C4-2B (cell line): ENCODE results near the gene OR13C9.

Experiments used
- H3K27ac ChIP-seq: fragments of 450-650 bp; 2 replicates; pipeline ENCODE4 v1.5.1; 2017
- CTCF ChIP-seq: fragments of 450-650 bp; conservative IDR thresholded peaks from 2 replicates; pipeline ENCODE4 v1.5.1; 2017; ENCODE audit warnings: mild to moderate bottlenecking
- ZFX ChIP-seq: fragments of 450-650 bp; IDR thresholded peaks from 2 replicates; pipeline ENCODE4 v1.6.1; 2017

The OR13C9 gene

GRCh38 chr9:104577263-104577662, 40.7 kb downstream of the OR13C9 start:
- no peak overlapping the region for H3K27ac ChIP-seq
- TF ChIP-seq CTCF (no peak), ZFX (no peak)

GRCh38 chr9:104575456-104575855, 42.5 kb downstream of the OR13C9 start:
- TF ChIP-seq ZFX (no peak), CTCF (no peak)
- no peak overlapping the region for H3K27ac ChIP-seq

- TF ChIP-seq CTCF (no peak), ZFX (no peak)
- no peak overlapping the region for H3K27ac ChIP-seq
Measured at GRCh38 chr9:104572612-104573011, 45.4 kb downstream of the OR13C9 start.

GRCh38 chr9:104568868-104569267, 49.1 kb downstream of the OR13C9 start, which contains the start of gene OR13C8:
Gene OR13C8 (plus strand): TSS chr9:104569168. CDS start chr9:104569168, 0 bp downstream.
- no peak within 1 kb of the TSS for H3K27ac ChIP-seq
- TF ChIP-seq ZFX (no peak), CTCF (no peak)
